ENCODE data around the gene PSTPIP1. TPM values are rescaled to one million over a fixed set of nuclear protein-coding genes. Genes with fewer than 3 reads are reported as not detected.

PSTPIP1 gene
- total and polyA plus RNA-seq, 8 donors, result 1.8 to 52.9 (median 3.4) TPM

DNA sequence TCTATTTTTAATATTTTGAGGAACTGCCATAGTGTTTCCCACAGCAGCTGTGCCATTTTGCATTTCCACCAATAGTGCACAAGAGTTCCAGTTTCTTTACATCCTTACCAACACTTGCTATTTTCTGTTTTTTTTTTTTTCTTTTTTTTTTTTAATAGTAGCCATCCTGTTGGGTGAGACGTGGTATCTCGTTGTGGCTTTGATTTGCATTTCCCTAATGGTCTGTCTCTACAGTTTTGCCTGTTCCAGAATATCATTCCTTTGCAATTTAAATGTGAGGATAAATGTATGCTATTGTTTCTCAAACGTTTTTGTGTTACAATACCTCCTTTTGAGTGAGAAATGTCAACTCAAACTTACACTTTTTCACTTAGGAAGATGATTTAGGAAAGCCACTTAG lies 41.0 kb upstream of the PSTPIP1 start:
- Histone ChIP-seq H3K36me3 (peaks cover 5 to 12% of the 10 kb centered on the region in 2 donors), H3K4me3 (no peak overlapping the region), H3K27me3 (no peaks in the 10 kb centered on the region), H3K4me1 (no peaks in the 10 kb centered on the region), H3K9me3 (no peaks in the 10 kb centered on the region), H3K27ac (no peak overlapping the region)
- DNase-seq (no peak), ATAC-seq (no peak)
- TF ChIP-seq, protein P1, sequence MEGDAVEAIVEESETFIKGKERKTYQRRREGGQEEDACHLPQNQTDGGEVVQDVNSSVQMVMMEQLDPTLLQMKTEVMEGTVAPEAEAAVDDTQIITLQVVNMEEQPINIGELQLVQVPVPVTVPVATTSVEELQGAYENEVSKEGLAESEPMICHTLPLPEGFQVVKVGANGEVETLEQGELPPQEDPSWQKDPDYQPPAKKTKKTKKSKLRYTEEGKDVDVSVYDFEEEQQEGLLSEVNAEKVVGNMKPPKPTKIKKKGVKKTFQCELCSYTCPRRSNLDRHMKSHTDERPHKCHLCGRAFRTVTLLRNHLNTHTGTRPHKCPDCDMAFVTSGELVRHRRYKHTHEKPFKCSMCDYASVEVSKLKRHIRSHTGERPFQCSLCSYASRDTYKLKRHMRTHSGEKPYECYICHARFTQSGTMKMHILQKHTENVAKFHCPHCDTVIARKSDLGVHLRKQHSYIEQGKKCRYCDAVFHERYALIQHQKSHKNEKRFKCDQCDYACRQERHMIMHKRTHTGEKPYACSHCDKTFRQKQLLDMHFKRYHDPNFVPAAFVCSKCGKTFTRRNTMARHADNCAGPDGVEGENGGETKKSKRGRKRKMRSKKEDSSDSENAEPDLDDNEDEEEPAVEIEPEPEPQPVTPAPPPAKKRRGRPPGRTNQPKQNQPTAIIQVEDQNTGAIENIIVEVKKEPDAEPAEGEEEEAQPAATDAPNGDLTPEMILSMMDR (IDR thresholded peaks at IDR 0.05), result no peak
- intact Hi-C loops (cut with DNase I), result no loop called here

DNA sequence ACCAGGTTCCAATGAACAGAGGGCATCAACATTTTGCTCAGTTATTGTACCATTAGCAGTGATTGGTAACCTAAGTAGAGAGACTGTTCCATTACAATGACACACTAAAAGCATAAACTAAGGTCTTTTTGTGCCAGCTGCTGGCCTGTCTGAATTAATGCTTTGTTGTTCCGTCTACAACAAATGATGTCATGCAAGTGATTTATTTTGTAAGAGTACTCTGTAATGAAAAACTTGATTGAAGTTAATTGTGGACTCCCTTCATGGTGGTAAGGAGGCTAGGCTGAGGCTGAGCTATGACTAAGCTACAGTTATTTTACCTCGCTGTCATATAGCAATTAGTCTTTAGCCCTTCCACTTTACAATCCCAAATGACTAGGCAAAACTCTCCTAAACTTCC lies 40.2 kb upstream of the PSTPIP1 start:
- ATAC-seq (no peak), DNase-seq (no peak)
- no peak overlapping the region for H3K27ac ChIP-seq
- TF ChIP-seq, protein P1 (IDR thresholded peaks at IDR 0.05), result no peak
- intact Hi-C loops (cut with DNase I), result no loop called here
- peaks cover 0 to 6% of the 10 kb centered on the region in 2 donors for H3K36me3 ChIP-seq
- H3K9me3 ChIP-seq, result no peaks in the 10 kb centered on the region
- H3K4me3 ChIP-seq, result no peak overlapping the region
- no peaks in the 10 kb centered on the region for H3K27me3 ChIP-seq
- no peaks in the 10 kb centered on the region for H3K4me1 ChIP-seq

DNA sequence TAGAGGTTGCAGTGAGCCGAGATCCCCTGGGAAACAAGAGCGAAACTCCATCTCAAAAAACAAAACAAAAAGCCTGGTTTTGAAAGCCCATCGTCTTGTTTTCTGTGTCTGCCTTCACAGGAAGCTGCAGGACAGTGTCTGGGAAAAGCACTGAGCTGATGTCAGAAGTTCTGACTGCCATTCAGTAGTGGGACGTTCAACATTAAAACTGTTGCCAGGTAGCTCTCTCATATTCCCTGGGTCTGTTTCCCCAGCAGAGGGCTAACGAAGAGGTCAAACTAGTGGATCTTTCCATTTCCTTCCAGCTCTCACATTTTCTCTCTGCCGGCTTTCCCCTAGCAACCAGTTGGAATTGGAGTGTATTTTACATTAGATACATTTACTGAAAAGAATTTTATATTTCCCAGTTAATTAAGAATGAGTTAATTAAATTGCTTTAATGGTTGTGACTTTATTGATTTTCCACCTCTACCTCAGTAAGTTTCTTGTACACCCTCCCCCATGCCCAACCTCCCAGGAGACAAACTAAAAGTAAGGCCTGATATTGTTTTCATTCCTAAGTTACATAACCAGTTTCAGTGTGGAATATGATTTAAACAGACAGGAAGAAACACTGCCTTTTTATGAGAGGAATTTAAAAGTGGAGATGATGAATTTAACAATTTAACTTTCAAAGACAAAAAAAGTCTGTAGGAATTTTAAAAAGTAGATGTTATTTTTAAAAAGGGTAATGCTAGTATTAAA lies 33.5 kb upstream of the PSTPIP1 start:
- no peaks in the 10 kb centered on the region for H3K4me1 ChIP-seq
- H3K9me3 ChIP-seq, result no peaks in the 10 kb centered on the region
- no peak overlapping the region for H3K4me3 ChIP-seq
- intact Hi-C loops (cut with DNase I), result no loop called here
- no peak for ATAC-seq
- H3K27me3 ChIP-seq, result peaks cover 0 to 6% of the 10 kb centered on the region in 2 donors
- no peak overlapping the region for H3K27ac ChIP-seq
- TF ChIP-seq, protein P1 (IDR thresholded peaks at IDR 0.05), result no peak
- H3K36me3 ChIP-seq, result no peaks in the 10 kb centered on the region
- no peak for DNase-seq

DNA sequence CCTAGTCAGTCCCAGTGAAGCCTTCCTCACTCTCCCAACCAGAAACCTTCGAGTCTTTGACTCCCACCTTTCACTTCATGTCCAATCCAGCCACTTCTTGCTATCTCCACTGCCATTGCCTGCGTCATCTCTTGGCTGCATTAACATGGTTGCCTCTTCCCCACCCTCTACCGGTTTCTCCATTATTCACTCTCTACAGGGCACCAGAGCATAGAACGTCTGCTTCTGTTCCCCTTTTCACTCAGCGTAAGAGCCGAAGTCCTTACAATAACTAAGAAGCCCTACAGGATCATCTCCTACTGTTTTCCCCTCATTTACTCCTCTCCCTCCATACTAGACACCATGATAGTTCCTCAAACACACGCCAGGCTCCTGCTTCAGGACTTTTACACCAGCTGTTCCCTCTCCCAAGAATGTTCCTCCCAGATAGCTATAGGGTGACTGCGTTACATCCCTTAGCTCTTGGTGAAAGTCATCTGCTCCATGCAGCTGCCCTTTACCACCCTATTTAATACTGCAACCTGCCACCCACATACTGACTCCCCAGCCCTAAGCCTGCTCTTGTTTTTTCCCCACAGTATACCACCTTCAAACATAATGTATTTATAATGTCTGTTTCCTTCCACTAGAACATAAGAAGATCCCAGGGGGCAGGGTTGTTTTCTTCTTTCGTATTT lies 32.5 kb upstream of the PSTPIP1 start:
- DNase-seq (no peak), ATAC-seq (no peak)
- TF ChIP-seq, protein P1 (IDR thresholded peaks at IDR 0.05), result no peak
- Histone ChIP-seq H3K4me3 (no peak overlapping the region), H3K4me1 (no peaks in the 10 kb centered on the region), H3K27me3 (peaks cover 0 to 6% of the 10 kb centered on the region in 2 donors), H3K27ac (no peak overlapping the region), H3K9me3 (no peaks in the 10 kb centered on the region), H3K36me3 (no peaks in the 10 kb centered on the region)
- intact Hi-C loops (cut with DNase I), result no loop called here

DNA sequence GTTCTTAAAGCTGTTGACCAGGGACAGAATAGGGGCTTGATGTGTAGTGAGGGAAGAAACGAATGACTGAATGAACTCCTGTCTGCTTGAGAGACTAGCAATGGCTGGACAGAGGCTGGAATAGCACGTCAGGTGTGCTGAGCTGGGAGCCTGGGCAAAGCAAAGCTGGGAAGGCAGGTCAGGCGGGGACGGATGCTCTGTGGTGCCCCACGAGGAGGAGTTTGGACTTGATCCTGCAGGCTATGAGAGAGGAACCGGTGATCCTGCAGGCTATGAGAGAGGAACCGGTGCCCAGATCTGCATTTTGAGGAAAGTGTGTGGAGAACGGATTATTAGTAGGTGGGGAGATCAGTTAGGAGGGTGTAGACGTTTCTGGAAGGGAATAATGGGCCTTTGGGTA lies 31.3 kb upstream of the PSTPIP1 start:
- TF ChIP-seq, protein P1 (IDR thresholded peaks at IDR 0.05), result no peak
- Histone ChIP-seq H3K9me3 (no peaks in the 10 kb centered on the region), H3K27ac (no peak overlapping the region), H3K36me3 (no peaks in the 10 kb centered on the region), H3K27me3 (peaks cover 0 to 6% of the 10 kb centered on the region in 2 donors), H3K4me1 (no peaks in the 10 kb centered on the region), H3K4me3 (no peak overlapping the region)
- ATAC-seq (no peak), DNase-seq (no peak)
- intact Hi-C loops (cut with DNase I), result no loop called here

Data from left lung (tissue), 10 donors.